SK-N-SH treated with all-trans-retinoic acid at 6 μM for 48 hours (cell line): Measurements from ENCODE around the gene ANAPC4.

Source experiments
- ATAC-seq: fragments of 200-7000 bp; cut with Tn5 transposase; 3 replicates; pipeline ENCODE4 v1.9.1; 2020; ENCODE audit warnings: mild to moderate bottlenecking, moderate library complexity
- ARNTL ChIP-seq: fragments of 450-650 bp; formaldehyde crosslinking; IDR thresholded peaks from 2 replicates; pipeline ENCODE4 v1.5.0; 2020; ENCODE audit warnings: low read depth, mild to moderate bottlenecking, moderate library complexity, borderline replicate concordance
- BACH2 ChIP-seq: fragments of 250-450 bp; sonication (Bioruptor Pico); IDR thresholded peaks from 2 replicates; pipeline ENCODE4 v1.9.0; 2021; ENCODE audit warnings: mild to moderate bottlenecking, borderline replicate concordance
- CSDC2 ChIP-seq: fragments of 250-450 bp; sonication (Bioruptor Pico); IDR thresholded peaks from 2 replicates; pipeline ENCODE4 v1.5.0; 2020; ENCODE audit warnings: mild to moderate bottlenecking, moderate library complexity
- ESRRG ChIP-seq: fragments of 250-450 bp; sonication (Bioruptor Pico); IDR thresholded peaks from 2 replicates; pipeline ENCODE4 v1.6.1; 2021; ENCODE audit warnings: mild to moderate bottlenecking
- GLIS3 ChIP-seq: fragments of 250-450 bp; sonication (Bioruptor Pico); IDR thresholded peaks from 2 replicates; pipeline ENCODE4 v1.5.0; 2020; ENCODE audit warnings: mild to moderate bottlenecking, moderate library complexity
- ISL1 ChIP-seq: fragments of 250-450 bp; sonication (Bioruptor Pico); IDR thresholded peaks from 2 replicates; pipeline ENCODE4 v2.1.2; 2022; ENCODE audit warnings: mild to moderate bottlenecking, moderate library complexity
- OSR1 ChIP-seq: fragments of 250-450 bp; sonication (Bioruptor Pico); IDR thresholded peaks from 2 replicates; pipeline ENCODE4 v1.8.0; 2022; ENCODE audit warnings: moderate library complexity, mild to moderate bottlenecking, inconsistent platforms
- POU6F1 ChIP-seq: fragments of 250-450 bp; sonication (Bioruptor Pico); IDR thresholded peaks from 2 replicates; pipeline ENCODE4 v1.8.0; 2021; ENCODE audit warnings: low read depth, mild to moderate bottlenecking, moderate library complexity, borderline replicate concordance
- PPARA ChIP-seq: fragments of 250-450 bp; sonication (Bioruptor Pico); IDR thresholded peaks from 2 replicates; pipeline ENCODE4 v1.5.0; 2020; ENCODE audit warnings: mild to moderate bottlenecking, borderline replicate concordance
- RARB ChIP-seq: fragments of 250-450 bp; sonication (Bioruptor Pico); IDR thresholded peaks from 2 replicates; pipeline ENCODE4 v1.8.0; 2021; ENCODE audit warnings: mild to moderate bottlenecking, moderate library complexity
- SNAI2 ChIP-seq: fragments of 250-450 bp; sonication (Bioruptor Pico); IDR thresholded peaks from 2 replicates; pipeline ENCODE4 v1.5.0; 2020; ENCODE audit warnings: mild to moderate bottlenecking, moderate library complexity
- TOX ChIP-seq: fragments of 250-450 bp; sonication (Bioruptor Pico); IDR thresholded peaks from 2 replicates; pipeline ENCODE4 v1.8.0; 2021; ENCODE audit warnings: mild to moderate bottlenecking, moderate library complexity, borderline replicate concordance
- ZC3H10 ChIP-seq: fragments of 250-450 bp; sonication (Bioruptor Pico); IDR thresholded peaks from 2 replicates; pipeline ENCODE4 v1.5.1; 2021; ENCODE audit warnings: mild to moderate bottlenecking, moderate library complexity
- ZFP3 ChIP-seq: fragments of 250-450 bp; sonication (Bioruptor Pico); IDR thresholded peaks from 2 replicates; pipeline ENCODE4 v1.5.0; 2020; ENCODE audit warnings: mild to moderate bottlenecking, moderate library complexity
- ZFP30 ChIP-seq: fragments of 450-650 bp; formaldehyde crosslinking; IDR thresholded peaks from 2 replicates; pipeline ENCODE4 v1.5.0; 2022; ENCODE audit warnings: mild to moderate bottlenecking, moderate library complexity
- ZNF565 ChIP-seq: fragments of 450-650 bp; formaldehyde crosslinking; conservative IDR thresholded peaks from 2 replicates; pipeline ENCODE4 v1.5.0; 2020; ENCODE audit warnings: low read depth, mild to moderate bottlenecking, moderate library complexity
- ZNF70 ChIP-seq: fragments of 450-650 bp; formaldehyde crosslinking; IDR thresholded peaks from 2 replicates; pipeline ENCODE4 v1.5.0; 2020; ENCODE audit warnings: mild to moderate bottlenecking, moderate library complexity
- ZNF8 ChIP-seq: fragments of 450-650 bp; formaldehyde crosslinking; IDR thresholded peaks from 2 replicates; pipeline ENCODE4 v1.5.0; 2020; ENCODE audit warnings: mild to moderate bottlenecking, moderate library complexity
- TF ChIP-seq, protein P1 (sequence below): fragments of 250-450 bp; sonication (Bioruptor Pico); IDR thresholded peaks from 2 replicates; pipeline ENCODE4 v1.5.1; 2021; ENCODE audit warnings: mild to moderate bottlenecking, moderate library complexity
- TF ChIP-seq, protein P2 (sequence below): fragments of 250-450 bp; sonication (Bioruptor Pico); IDR thresholded peaks from 2 replicates; pipeline ENCODE4 v1.5.0; 2020; ENCODE audit warnings: mild to moderate bottlenecking, moderate library complexity
- TF ChIP-seq, protein P3 (sequence below): fragments of 250-450 bp; sonication (Bioruptor Pico); IDR thresholded peaks from 2 replicates; pipeline ENCODE4 v1.5.1; 2020; ENCODE audit warnings: low read depth, mild to moderate bottlenecking, moderate library complexity
- TF ChIP-seq, protein P4 (sequence below): fragments of 250-450 bp; sonication (Bioruptor Pico); IDR thresholded peaks from 2 replicates; pipeline ENCODE4 v1.8.0; 2020; ENCODE audit warnings: mild to moderate bottlenecking, moderate library complexity, borderline replicate concordance

Gene ANAPC4

GRCh38 chr4:25383647-25384046, 6.6 kb downstream of the ANAPC4 start:
- ATAC-seq, result no peak
- TF ChIP-seq, protein P1, sequence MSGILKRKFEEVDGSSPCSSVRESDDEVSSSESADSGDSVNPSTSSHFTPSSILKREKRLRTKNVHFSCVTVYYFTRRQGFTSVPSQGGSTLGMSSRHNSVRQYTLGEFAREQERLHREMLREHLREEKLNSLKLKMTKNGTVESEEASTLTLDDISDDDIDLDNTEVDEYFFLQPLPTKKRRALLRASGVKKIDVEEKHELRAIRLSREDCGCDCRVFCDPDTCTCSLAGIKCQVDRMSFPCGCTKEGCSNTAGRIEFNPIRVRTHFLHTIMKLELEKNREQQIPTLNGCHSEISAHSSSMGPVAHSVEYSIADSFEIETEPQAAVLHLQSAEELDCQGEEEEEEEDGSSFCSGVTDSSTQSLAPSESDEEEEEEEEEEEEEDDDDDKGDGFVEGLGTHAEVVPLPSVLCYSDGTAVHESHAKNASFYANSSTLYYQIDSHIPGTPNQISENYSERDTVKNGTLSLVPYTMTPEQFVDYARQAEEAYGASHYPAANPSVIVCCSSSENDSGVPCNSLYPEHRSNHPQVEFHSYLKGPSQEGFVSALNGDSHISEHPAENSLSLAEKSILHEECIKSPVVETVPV (CRISPR knock-in tag), result no peak
- no peak for TF ChIP-seq ZFP30 (CRISPR knock-in tag)
- TF ChIP-seq SNAI2 (CRISPR knock-in tag), result no peak
- TF ChIP-seq ZFP3 (CRISPR knock-in tag), result no peak
- TF ChIP-seq GLIS3 (CRISPR knock-in tag), result no peak
- no peak for TF ChIP-seq PPARA (CRISPR knock-in tag)
- TF ChIP-seq POU6F1 (CRISPR knock-in tag), result no peak
- no peak for TF ChIP-seq ESRRG
- no peak for TF ChIP-seq ZNF8 (CRISPR knock-in tag)
- no peak for TF ChIP-seq BACH2
- no peak for TF ChIP-seq OSR1 (CRISPR knock-in tag)
- no peak for TF ChIP-seq ISL1
- no peak for TF ChIP-seq ZC3H10
- TF ChIP-seq, protein P2, sequence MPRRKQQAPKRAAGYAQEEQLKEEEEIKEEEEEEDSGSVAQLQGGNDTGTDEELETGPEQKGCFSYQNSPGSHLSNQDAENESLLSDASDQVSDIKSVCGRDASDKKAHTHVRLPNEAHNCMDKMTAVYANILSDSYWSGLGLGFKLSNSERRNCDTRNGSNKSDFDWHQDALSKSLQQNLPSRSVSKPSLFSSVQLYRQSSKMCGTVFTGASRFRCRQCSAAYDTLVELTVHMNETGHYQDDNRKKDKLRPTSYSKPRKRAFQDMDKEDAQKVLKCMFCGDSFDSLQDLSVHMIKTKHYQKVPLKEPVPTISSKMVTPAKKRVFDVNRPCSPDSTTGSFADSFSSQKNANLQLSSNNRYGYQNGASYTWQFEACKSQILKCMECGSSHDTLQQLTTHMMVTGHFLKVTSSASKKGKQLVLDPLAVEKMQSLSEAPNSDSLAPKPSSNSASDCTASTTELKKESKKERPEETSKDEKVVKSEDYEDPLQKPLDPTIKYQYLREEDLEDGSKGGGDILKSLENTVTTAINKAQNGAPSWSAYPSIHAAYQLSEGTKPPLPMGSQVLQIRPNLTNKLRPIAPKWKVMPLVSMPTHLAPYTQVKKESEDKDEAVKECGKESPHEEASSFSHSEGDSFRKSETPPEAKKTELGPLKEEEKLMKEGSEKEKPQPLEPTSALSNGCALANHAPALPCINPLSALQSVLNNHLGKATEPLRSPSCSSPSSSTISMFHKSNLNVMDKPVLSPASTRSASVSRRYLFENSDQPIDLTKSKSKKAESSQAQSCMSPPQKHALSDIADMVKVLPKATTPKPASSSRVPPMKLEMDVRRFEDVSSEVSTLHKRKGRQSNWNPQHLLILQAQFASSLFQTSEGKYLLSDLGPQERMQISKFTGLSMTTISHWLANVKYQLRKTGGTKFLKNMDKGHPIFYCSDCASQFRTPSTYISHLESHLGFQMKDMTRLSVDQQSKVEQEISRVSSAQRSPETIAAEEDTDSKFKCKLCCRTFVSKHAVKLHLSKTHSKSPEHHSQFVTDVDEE (CRISPR knock-in tag), result no peak
- TF ChIP-seq, protein P3, sequence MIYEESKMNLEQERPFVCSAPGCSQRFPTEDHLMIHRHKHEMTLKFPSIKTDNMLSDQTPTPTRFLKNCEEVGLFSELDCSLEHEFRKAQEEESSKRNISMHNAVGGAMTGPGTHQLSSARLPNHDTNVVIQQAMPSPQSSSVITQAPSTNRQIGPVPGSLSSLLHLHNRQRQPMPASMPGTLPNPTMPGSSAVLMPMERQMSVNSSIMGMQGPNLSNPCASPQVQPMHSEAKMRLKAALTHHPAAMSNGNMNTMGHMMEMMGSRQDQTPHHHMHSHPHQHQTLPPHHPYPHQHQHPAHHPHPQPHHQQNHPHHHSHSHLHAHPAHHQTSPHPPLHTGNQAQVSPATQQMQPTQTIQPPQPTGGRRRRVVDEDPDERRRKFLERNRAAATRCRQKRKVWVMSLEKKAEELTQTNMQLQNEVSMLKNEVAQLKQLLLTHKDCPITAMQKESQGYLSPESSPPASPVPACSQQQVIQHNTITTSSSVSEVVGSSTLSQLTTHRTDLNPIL (CRISPR knock-in tag), result no peak
- TF ChIP-seq ZNF70 (CRISPR knock-in tag), result no peak
- TF ChIP-seq TOX (CRISPR knock-in tag), result no peak
- TF ChIP-seq, protein P4, sequence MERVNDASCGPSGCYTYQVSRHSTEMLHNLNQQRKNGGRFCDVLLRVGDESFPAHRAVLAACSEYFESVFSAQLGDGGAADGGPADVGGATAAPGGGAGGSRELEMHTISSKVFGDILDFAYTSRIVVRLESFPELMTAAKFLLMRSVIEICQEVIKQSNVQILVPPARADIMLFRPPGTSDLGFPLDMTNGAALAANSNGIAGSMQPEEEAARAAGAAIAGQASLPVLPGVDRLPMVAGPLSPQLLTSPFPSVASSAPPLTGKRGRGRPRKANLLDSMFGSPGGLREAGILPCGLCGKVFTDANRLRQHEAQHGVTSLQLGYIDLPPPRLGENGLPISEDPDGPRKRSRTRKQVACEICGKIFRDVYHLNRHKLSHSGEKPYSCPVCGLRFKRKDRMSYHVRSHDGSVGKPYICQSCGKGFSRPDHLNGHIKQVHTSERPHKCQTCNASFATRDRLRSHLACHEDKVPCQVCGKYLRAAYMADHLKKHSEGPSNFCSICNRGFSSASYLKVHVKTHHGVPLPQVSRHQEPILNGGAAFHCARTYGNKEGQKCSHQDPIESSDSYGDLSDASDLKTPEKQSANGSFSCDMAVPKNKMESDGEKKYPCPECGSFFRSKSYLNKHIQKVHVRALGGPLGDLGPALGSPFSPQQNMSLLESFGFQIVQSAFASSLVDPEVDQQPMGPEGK, result no peak

- no peak for ATAC-seq
- no peak for TF ChIP-seq PPARA (CRISPR knock-in tag)
- no peak for TF ChIP-seq SNAI2 (CRISPR knock-in tag)
- TF ChIP-seq, protein P2 (CRISPR knock-in tag), result no peak
- no peak for TF ChIP-seq CSDC2 (CRISPR knock-in tag)
- TF ChIP-seq, protein P3 (CRISPR knock-in tag), result no peak
- TF ChIP-seq, protein P1 (CRISPR knock-in tag), result no peak
- TF ChIP-seq ZC3H10, result no peak
- TF ChIP-seq RARB, result no peak
- TF ChIP-seq ZNF8 (CRISPR knock-in tag), result no peak
- no peak for TF ChIP-seq ZNF565 (CRISPR knock-in tag)
- TF ChIP-seq, protein P4, result no peak
- no peak for TF ChIP-seq OSR1 (CRISPR knock-in tag)
- TF ChIP-seq BACH2, result no peak
- TF ChIP-seq ZNF70 (CRISPR knock-in tag), result no peak
- no peak for TF ChIP-seq ARNTL
- TF ChIP-seq ESRRG, result no peak
Observed at GRCh38 chr4:25386926-25387325, 9.9 kb downstream of the ANAPC4 start.
